Measurements from ENCODE around the gene MARCHF2. TPM values are rescaled to one million over a fixed set of nuclear protein-coding genes. Genes with fewer than 3 reads are reported as not detected.

Gene MARCHF2
- total RNA-seq, 1 donor from 2014 or later, result 84.0 TPM

GRCh38 chr19:8449830-8450229 is 36.7 kb downstream of the MARCHF2 start:
- FAIRE-seq, result no peak
- H3K4me3 ChIP-seq (ENCODE audit: low read depth, low read length), result no peak overlapping the region
- DNase-seq (ENCODE audit: low read depth), result peak; percentile 30

GRCh38 chr19:8451377-8451776 is 38.3 kb downstream of the MARCHF2 start:
- H3K4me3 ChIP-seq (ENCODE audit: low read depth, low read length), result no peak overlapping the region
- no peak for TF ChIP-seq CTCF (IDR thresholded peaks at IDR 0.05; ENCODE audit: insufficient read depth, low read length, severe bottlenecking)
- no peaks in the 10 kb centered on the region for H3K27me3 ChIP-seq (ENCODE audit: control insufficient read depth, insufficient read depth, low read length)
- peaks cover 11% of the 10 kb centered on the region for H3K36me3 ChIP-seq (ENCODE audit: control insufficient read depth, insufficient read depth, low read length)
- DNase-seq (ENCODE audit: low read depth) (no peak), FAIRE-seq (no peak)

More at GRCh38 chr19:8449830-8450229, 36.7 kb downstream of the MARCHF2 start:
- Histone ChIP-seq H3K27me3 (ENCODE audit: control insufficient read depth, insufficient read depth, low read length) (no peaks in the 10 kb centered on the region), H3K36me3 (ENCODE audit: control insufficient read depth, insufficient read depth, low read length) (peaks cover 6% of the 10 kb centered on the region)
- TF ChIP-seq CTCF (IDR thresholded peaks at IDR 0.05; ENCODE audit: insufficient read depth, low read length, severe bottlenecking), result no peak

GRCh38 chr19:8451885-8452284 is 38.8 kb downstream of the MARCHF2 start:
- H3K27me3 ChIP-seq (ENCODE audit: control insufficient read depth, insufficient read depth, low read length), result no peaks in the 10 kb centered on the region
- H3K4me3 ChIP-seq (ENCODE audit: low read depth, low read length), result no peak overlapping the region
- peak; percentile 32 for FAIRE-seq
- peak; percentile 89 for DNase-seq (ENCODE audit: low read depth)
- H3K36me3 ChIP-seq (ENCODE audit: control insufficient read depth, insufficient read depth, low read length), result peaks cover 14% of the 10 kb centered on the region
- no peak for TF ChIP-seq CTCF (IDR thresholded peaks at IDR 0.05; ENCODE audit: insufficient read depth, low read length, severe bottlenecking)

- no peak for TF ChIP-seq CTCF (IDR thresholded peaks at IDR 0.05; ENCODE audit: insufficient read depth, low read length, severe bottlenecking)
- Histone ChIP-seq H3K27me3 (ENCODE audit: control insufficient read depth, insufficient read depth, low read length) (no peaks in the 10 kb centered on the region), H3K36me3 (ENCODE audit: control insufficient read depth, insufficient read depth, low read length) (peaks cover 15% of the 10 kb centered on the region), H3K4me3 (ENCODE audit: low read depth, low read length) (no peak overlapping the region)
- DNase-seq (ENCODE audit: low read depth), result no peak
- no peak for FAIRE-seq
Observed at GRCh38 chr19:8452446-8453123, 39.5 kb downstream of the MARCHF2 start.

- no peak overlapping the region for H3K4me3 ChIP-seq (ENCODE audit: low read depth, low read length)
- no peaks in the 10 kb centered on the region for H3K27me3 ChIP-seq (ENCODE audit: control insufficient read depth, insufficient read depth, low read length)
- FAIRE-seq, result no peak
- DNase-seq (ENCODE audit: low read depth), result no peak
- H3K36me3 ChIP-seq (ENCODE audit: control insufficient read depth, insufficient read depth, low read length), result peaks cover 15% of the 10 kb centered on the region
- no peak for TF ChIP-seq CTCF (IDR thresholded peaks at IDR 0.05; ENCODE audit: insufficient read depth, low read length, severe bottlenecking)
Observed at GRCh38 chr19:8453616-8454015, 40.5 kb downstream of the MARCHF2 start.

- H3K27me3 ChIP-seq (ENCODE audit: control insufficient read depth, insufficient read depth, low read length), result no peaks in the 10 kb centered on the region
- DNase-seq (ENCODE audit: low read depth) (no peak), FAIRE-seq (no peak)
- no peak overlapping the region for H3K4me3 ChIP-seq (ENCODE audit: low read depth, low read length)
- TF ChIP-seq CTCF (IDR thresholded peaks at IDR 0.05; ENCODE audit: insufficient read depth, low read length, severe bottlenecking), result no peak
- H3K36me3 ChIP-seq (ENCODE audit: control insufficient read depth, insufficient read depth, low read length), result peaks cover 15% of the 10 kb centered on the region
Observed at GRCh38 chr19:8454218-8454617, 41.1 kb downstream of the MARCHF2 start.
